OCI-LY1 (cell line): Measurements from ENCODE around the gene RANBP9.

Experiments used
- H2AFZ ChIP-seq: fragments of 200-600 bp; sonication (generic), shearing (Covaris generic); 2 replicates; pipeline ENCODE4 v1.6.0; 2014; ENCODE audit warnings: antibody characterized with exemption, mild to moderate bottlenecking, low read length
- H3F3A ChIP-seq: fragments of 200-600 bp; sonication (generic), shearing (Covaris generic); 2 replicates; pipeline ENCODE4 v1.6.0; 2014; ENCODE audit warnings: mild to moderate bottlenecking, antibody characterized with exemption, low read length, moderate library complexity; ENCODE audit not compliant: insufficient read depth
- H3K27ac ChIP-seq: fragments of 200-600 bp; sonication (generic); 2 replicates; pipeline ENCODE4 v1.5.1; 2014; ENCODE audit warnings: low read length, mixed run types, mild to moderate bottlenecking, low read depth; ENCODE audit not compliant: poor library complexity, severe bottlenecking
- H3K27me3 ChIP-seq: fragments of 200-600 bp; sonication (generic); 2 replicates; pipeline ENCODE4 v1.6.0; 2014; ENCODE audit warnings: antibody characterized with exemption, mild to moderate bottlenecking, low read length, moderate library complexity; ENCODE audit not compliant: insufficient read depth
- H3K36me3 ChIP-seq: fragments of 200-600 bp; sonication (generic); 2 replicates; pipeline ENCODE4 v1.6.1; 2014; ENCODE audit warnings: mild to moderate bottlenecking, antibody characterized with exemption, low read length, moderate library complexity, mixed read lengths; ENCODE audit not compliant: insufficient read depth
- H3K4me1 ChIP-seq: fragments of 200-600 bp; sonication (generic); 2 replicates; pipeline ENCODE4 v1.5.1; 2014; ENCODE audit warnings: mild to moderate bottlenecking, low read length, moderate library complexity; ENCODE audit not compliant: insufficient read depth, severe bottlenecking
- H3K4me2 ChIP-seq: fragments of 200-600 bp; sonication (generic), shearing (Covaris generic); 2 replicates; pipeline ENCODE4 v1.6.1; 2014; ENCODE audit warnings: low read length
- H3K4me3 ChIP-seq: fragments of 200-600 bp; sonication (generic); 2 replicates; pipeline ENCODE4 v1.5.1; 2014; ENCODE audit warnings: low read length, low read depth, mild to moderate bottlenecking, mixed read lengths; ENCODE audit not compliant: poor library complexity, severe bottlenecking
- H3K79me2 ChIP-seq: fragments of 200-600 bp; shearing (Covaris generic); 2 replicates; pipeline ENCODE4 v1.6.1; 2016; ENCODE audit warnings: mixed run types, low read length, mixed read lengths; ENCODE audit not compliant: insufficient read depth
- H3K9ac ChIP-seq: fragments of 200-600 bp; sonication (generic), shearing (Covaris generic); 2 replicates; pipeline ENCODE4 v1.6.1; 2014; ENCODE audit warnings: mild to moderate bottlenecking, low read length, mixed read lengths
- H3K9me2 ChIP-seq: fragments of 200-600 bp; sonication (generic), shearing (Covaris generic); 2 replicates; pipeline ENCODE4 v1.6.1; 2014; ENCODE audit warnings: low read depth, mild to moderate bottlenecking, low read length, mixed read lengths
- H3K9me3 ChIP-seq: fragments of 200-600 bp; shearing (Covaris generic); 2 replicates; pipeline ENCODE4 v1.6.1; 2014; ENCODE audit warnings: low read length, mixed read lengths
- H4K20me1 ChIP-seq: fragments of 200-600 bp; sonication (generic), shearing (Covaris generic); 2 replicates; pipeline ENCODE4 v1.6.0; 2016; ENCODE audit warnings: mild to moderate bottlenecking, low read length; ENCODE audit not compliant: insufficient read depth
- CTCF ChIP-seq: fragments of 200-600 bp; sonication (generic), shearing (Covaris generic); IDR thresholded peaks from 2 replicates; pipeline ENCODE4 v1.5.1; 2017; ENCODE audit warnings: mild to moderate bottlenecking, antibody characterized with exemption, low read length, moderate library complexity, mixed read lengths
- EZH2 ChIP-seq: fragments of 200-600 bp; sonication (generic), shearing (Covaris generic); IDR thresholded peaks from 2 replicates; pipeline ENCODE4 v1.8.0; 2017; ENCODE audit warnings: borderline replicate concordance, mixed run types, mild to moderate bottlenecking, antibody characterized with exemption, low read length, moderate library complexity, mixed read lengths

The RANBP9 gene

GRCh38 chr6:13709689-13710551 is 1.7 kb downstream of the RANBP9 start:
- H3K4me3 ChIP-seq: peak overlapping the region; percentile 92

GRCh38 chr6:13708736-13709135 is 2.9 kb downstream of the RANBP9 start:
- no peak overlapping the region for H2AFZ ChIP-seq
- H3K27me3 ChIP-seq: no peaks in the 10 kb centered on the region
- peak overlapping the region; percentile 62 for H3K27ac ChIP-seq
- no peaks in the 10 kb centered on the region for H3K36me3 ChIP-seq
- H3K9me3 ChIP-seq: no peaks in the 10 kb centered on the region
- H3F3A ChIP-seq: no peaks in the 10 kb centered on the region
- H3K4me2 ChIP-seq: peak overlapping the region; percentile 85
- H3K4me3 ChIP-seq: peak overlapping the region; percentile 92
- no peaks in the 10 kb centered on the region for H3K9me2 ChIP-seq
- H3K79me2 ChIP-seq: peaks cover 63% of the 10 kb centered on the region
- peaks cover 30% of the 10 kb centered on the region for H3K4me1 ChIP-seq
- TF ChIP-seq CTCF (no peak), EZH2 (no peak)
- peak overlapping the region; percentile 89 for H3K9ac ChIP-seq
- no peaks in the 10 kb centered on the region for H4K20me1 ChIP-seq

More at GRCh38 chr6:13709689-13710551, 1.7 kb downstream of the RANBP9 start:
- Histone ChIP-seq H3F3A (no peaks in the 10 kb centered on the region), H3K9me3 (no peaks in the 10 kb centered on the region), H3K27me3 (no peaks in the 10 kb centered on the region), H4K20me1 (no peaks in the 10 kb centered on the region), H3K9me2 (no peaks in the 10 kb centered on the region), H3K4me2 (peak overlapping the region; percentile 85), H3K4me1 (peaks cover 26% of the 10 kb centered on the region), H3K36me3 (no peaks in the 10 kb centered on the region), H3K9ac (peak overlapping the region; percentile 89), H3K27ac (peak overlapping the region; percentile 62), H3K79me2 (peaks cover 53% of the 10 kb centered on the region), H2AFZ (no peak overlapping the region)
- TF ChIP-seq CTCF: no peak

GRCh38 chr6:13703496-13703895 is 8.1 kb downstream of the RANBP9 start:
- Histone ChIP-seq H3K9me2 (no peaks in the 10 kb centered on the region), H3K9me3 (no peaks in the 10 kb centered on the region), H3K27ac (peak overlapping the region; percentile 53), H3K4me2 (peak overlapping the region; percentile 21; the same call in 1 of the 2 replicates), H3K27me3 (no peaks in the 10 kb centered on the region), H3K4me1 (peaks cover 42% of the 10 kb centered on the region), H3K79me2 (peaks cover 91% of the 10 kb centered on the region), H3F3A (no peaks in the 10 kb centered on the region), H2AFZ (no peak overlapping the region), H3K9ac (no peak overlapping the region), H3K4me3 (no peak overlapping the region), H4K20me1 (no peaks in the 10 kb centered on the region), H3K36me3 (peaks cover 3% of the 10 kb centered on the region; the same call in 1 of the 2 replicates)
- TF ChIP-seq CTCF (no peak), EZH2 (no peak)
